Cardiac muscle cell (in vitro differentiated cells and primary cell): ENCODE measurements around the gene ARNT2. TPM values are rescaled to one million over a fixed set of nuclear protein-coding genes. Genes with fewer than 3 reads are reported as not detected.

Experiments used
- DNase-seq, 2 donors: peaks; one replicate each; pipeline versions ENCODE4 v3.0.0 to v3.0.0-alpha.2; 2010 to 2017; ENCODE audit warnings: low read depth in 1 of 2, low spot score in 1 of 2
- H3K27ac ChIP-seq: fragments of 200-600 bp; sonication (generic); 2 replicates; pipeline ENCODE4 v1.5.1; 2016
- H3K27me3 ChIP-seq: fragments of 200-600 bp; sonication (generic); 2 replicates; pipeline ENCODE4 v1.6.0; 2016; ENCODE audit warnings: control low read depth
- H3K36me3 ChIP-seq: fragments of 200-600 bp; sonication (generic); 2 replicates; pipeline ENCODE4 v1.5.1; 2016; ENCODE audit warnings: control low read depth
- H3K4me1 ChIP-seq: fragments of 200-600 bp; sonication (generic); 2 replicates; pipeline ENCODE4 v1.8.1; 2017; ENCODE audit warnings: low read depth, mild to moderate bottlenecking, mixed run types
- H3K4me3 ChIP-seq: fragments of 200-600 bp; sonication (generic); 2 replicates; pipeline ENCODE4 v1.5.1; 2016; ENCODE audit warnings: mild to moderate bottlenecking
- H3K9me3 ChIP-seq: fragments of 200-600 bp; sonication (generic); 2 replicates; pipeline ENCODE4 v1.5.1; 2017; ENCODE audit warnings: low read depth, mild to moderate bottlenecking, control low read depth
- CTCF ChIP-seq: IDR thresholded peaks from 2 replicates; pipeline ENCODE4 v1.5.1; 2012; ENCODE audit warnings: low read depth, mild to moderate bottlenecking, low read length
- polyA plus RNA-seq: library from polyadenylated mRNA; unstranded; fragments of >200 nt; fragmentation: Nextera tagmentation; extraction: Ambion mirVana; gene quantifications from 2 replicates; pipeline ENCODE4 v1.2.1, GENCODE V29; 2016
- total RNA-seq: library from RNA; depleted of rRNA; stranded (reverse); fragments of >200 nt; gene quantifications from 2 replicates; pipeline ENCODE4 v1.2.3, GENCODE V29; 2016

Gene ARNT2
- total and polyA plus RNA-seq, 2 experiments from 2014 or later = 3.8 to 4.4 TPM

GRCh38 chr15:80582816-80583423 lies 178.7 kb downstream of the ARNT2 start:
- TF ChIP-seq CTCF = no peak
- Histone ChIP-seq H3K27me3 (no peaks in the 10 kb centered on the region), H3K4me3 (no peak overlapping the region), H3K27ac (no peak overlapping the region), H3K4me1 (no peaks in the 10 kb centered on the region), H3K36me3 (no peaks in the 10 kb centered on the region), H3K9me3 (no peaks in the 10 kb centered on the region)
- DNase-seq = no peak

GRCh38 chr15:80584561-80584964 lies 180.4 kb downstream of the ARNT2 start:
- TF ChIP-seq CTCF = no peak
- Histone ChIP-seq H3K4me1 (no peaks in the 10 kb centered on the region), H3K9me3 (no peaks in the 10 kb centered on the region), H3K4me3 (no peak overlapping the region), H3K36me3 (no peaks in the 10 kb centered on the region), H3K27me3 (no peaks in the 10 kb centered on the region), H3K27ac (no peak overlapping the region)
- DNase-seq = no peak

- Histone ChIP-seq H3K27me3 (no peaks in the 10 kb centered on the region), H3K36me3 (no peaks in the 10 kb centered on the region), H3K4me3 (no peak overlapping the region)
Observed at GRCh38 chr15:80584973-80585525, 180.9 kb downstream of the ARNT2 start.

GRCh38 chr15:80585544-80586018 lies 181.4 kb downstream of the ARNT2 start:
- no peak overlapping the region for H3K27ac ChIP-seq
- H3K27me3 ChIP-seq = no peaks in the 10 kb centered on the region
- no peak for TF ChIP-seq CTCF
- no peaks in the 10 kb centered on the region for H3K9me3 ChIP-seq
- H3K36me3 ChIP-seq = no peaks in the 10 kb centered on the region
- no peaks in the 10 kb centered on the region for H3K4me1 ChIP-seq
- no peak for DNase-seq
- H3K4me3 ChIP-seq = no peak overlapping the region

More at GRCh38 chr15:80584973-80585525, 180.9 kb downstream of the ARNT2 start:
- TF ChIP-seq CTCF = no peak
- DNase-seq = peak in 1 of 2 donors; percentile 21
- H3K9me3 ChIP-seq = no peaks in the 10 kb centered on the region
- H3K4me1 ChIP-seq = no peaks in the 10 kb centered on the region
- no peak overlapping the region for H3K27ac ChIP-seq

- Histone ChIP-seq H3K9me3 (no peaks in the 10 kb centered on the region), H3K27ac (no peak overlapping the region), H3K4me3 (no peak overlapping the region), H3K4me1 (no peaks in the 10 kb centered on the region), H3K27me3 (no peaks in the 10 kb centered on the region), H3K36me3 (no peaks in the 10 kb centered on the region)
- DNase-seq = no peak
- TF ChIP-seq CTCF = no peak
Observed at GRCh38 chr15:80586161-80586560, 182.0 kb downstream of the ARNT2 start.
